ENCODE measurements around the gene RIT2.

GRCh38 chr18:42822711-42823110 is 292.8 kb downstream of the RIT2 start:
- TF ChIP-seq, protein P1, sequence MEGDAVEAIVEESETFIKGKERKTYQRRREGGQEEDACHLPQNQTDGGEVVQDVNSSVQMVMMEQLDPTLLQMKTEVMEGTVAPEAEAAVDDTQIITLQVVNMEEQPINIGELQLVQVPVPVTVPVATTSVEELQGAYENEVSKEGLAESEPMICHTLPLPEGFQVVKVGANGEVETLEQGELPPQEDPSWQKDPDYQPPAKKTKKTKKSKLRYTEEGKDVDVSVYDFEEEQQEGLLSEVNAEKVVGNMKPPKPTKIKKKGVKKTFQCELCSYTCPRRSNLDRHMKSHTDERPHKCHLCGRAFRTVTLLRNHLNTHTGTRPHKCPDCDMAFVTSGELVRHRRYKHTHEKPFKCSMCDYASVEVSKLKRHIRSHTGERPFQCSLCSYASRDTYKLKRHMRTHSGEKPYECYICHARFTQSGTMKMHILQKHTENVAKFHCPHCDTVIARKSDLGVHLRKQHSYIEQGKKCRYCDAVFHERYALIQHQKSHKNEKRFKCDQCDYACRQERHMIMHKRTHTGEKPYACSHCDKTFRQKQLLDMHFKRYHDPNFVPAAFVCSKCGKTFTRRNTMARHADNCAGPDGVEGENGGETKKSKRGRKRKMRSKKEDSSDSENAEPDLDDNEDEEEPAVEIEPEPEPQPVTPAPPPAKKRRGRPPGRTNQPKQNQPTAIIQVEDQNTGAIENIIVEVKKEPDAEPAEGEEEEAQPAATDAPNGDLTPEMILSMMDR (IDR thresholded peaks at IDR 0.05 in 4 of 5, conservative IDR thresholded peaks at IDR 0.05 in 1 of 5) = no peak
- no peak for TF ChIP-seq POLR2A (IDR thresholded peaks at IDR 0.05)
